Measurements from ENCODE around the gene C9orf50. TPM values are rescaled to one million over a fixed set of nuclear protein-coding genes. Genes with fewer than 3 reads are reported as not detected.

Gene C9orf50
- total and polyA plus RNA-seq, 7 donors: not detected

GRCh38 chr9:129604766-129605163, 16.1 kb downstream of the C9orf50 start:
- WGBS, 3 donors: 76 to 79% (median 77%) methylated on average over 8 of the region's 8 CpGs
- DNase-seq (no peak), ATAC-seq (no peak)
- Histone ChIP-seq H3K27ac (no peak overlapping the region), H3K27me3 (ENCODE audit: insufficient read depth in 3 of 3, low read length in 2 of 3) (no peaks in the 10 kb centered on the region), H3K4me3 (no peak overlapping the region), H3K9me3 (no peaks in the 10 kb centered on the region), H3K36me3 (ENCODE audit: insufficient read depth in 1 of 2, low read depth in 1 of 2) (no peaks in the 10 kb centered on the region), H3K4me1 (peaks cover 10% of the 10 kb centered on the region)
- intact Hi-C loops (cut with DNase I): loop anchor here in 1 of 2 donors (5.0 kb wide), 1 partner anchor 222 kb away; no protein-coding TSS in a partner anchor
- TF ChIP-seq CTCF (IDR thresholded peaks at IDR 0.05): no peak

GRCh38 chr9:129604056-129604765, 16.7 kb downstream of the C9orf50 start:
- H3K4me3 ChIP-seq: no peak overlapping the region
- peaks cover 10% of the 10 kb centered on the region for H3K4me1 ChIP-seq
- 80 to 85% (median 81%) methylated on average over 12 of the region's 12 CpGs for WGBS, 3 donors
- no peaks in the 10 kb centered on the region for H3K27me3 ChIP-seq (ENCODE audit: insufficient read depth in 3 of 3, low read length in 2 of 3)
- ATAC-seq (no peak), DNase-seq (no peak)
- no peak overlapping the region for H3K27ac ChIP-seq
- no peaks in the 10 kb centered on the region for H3K36me3 ChIP-seq (ENCODE audit: insufficient read depth in 1 of 2, low read depth in 1 of 2)
- intact Hi-C loops (cut with DNase I): no loop called here
- no peak for TF ChIP-seq CTCF (IDR thresholded peaks at IDR 0.05)
- no peaks in the 10 kb centered on the region for H3K9me3 ChIP-seq

- Histone ChIP-seq H3K27me3 (ENCODE audit: insufficient read depth in 3 of 3, low read length in 2 of 3) (peaks cover 0 to 3% (median 3%) of the 10 kb centered on the region in 3 donors), H3K4me3 (no peak overlapping the region), H3K36me3 (ENCODE audit: insufficient read depth in 1 of 2, low read depth in 1 of 2) (no peaks in the 10 kb centered on the region), H3K4me1 (peaks cover 13% of the 10 kb centered on the region), H3K27ac (no peak overlapping the region), H3K9me3 (no peaks in the 10 kb centered on the region)
- intact Hi-C loops (cut with DNase I): no loop called here
- ATAC-seq: no peak
- WGBS, 3 donors: 57 to 62% (median 59%) methylated on average over 9 to 10 of the region's 10 CpGs
- TF ChIP-seq CTCF (IDR thresholded peaks at IDR 0.05): no peak
- DNase-seq: no peak
These were observed 18.1 kb downstream of the C9orf50 start for GRCh38 chr9:129602598-129603415.

GRCh38 chr9:129601082-129601674, 19.7 kb downstream of the C9orf50 start:
- no peak overlapping the region for H3K27ac ChIP-seq
- 77 to 81% (median 80%) methylated on average over 9 of the region's 9 CpGs for WGBS, 3 donors
- no peak for DNase-seq
- TF ChIP-seq CTCF (IDR thresholded peaks at IDR 0.05): no peak
- no peak overlapping the region for H3K4me3 ChIP-seq
- ATAC-seq: no peak
- H3K4me1 ChIP-seq: peaks cover 20% of the 10 kb centered on the region
- no peaks in the 10 kb centered on the region for H3K9me3 ChIP-seq
- intact Hi-C loops (cut with DNase I): no loop called here
- peaks cover 0 to 3% (median 3%) of the 10 kb centered on the region in 3 donors for H3K27me3 ChIP-seq (ENCODE audit: insufficient read depth in 3 of 3, low read length in 2 of 3)
- no peaks in the 10 kb centered on the region for H3K36me3 ChIP-seq (ENCODE audit: insufficient read depth in 1 of 2, low read depth in 1 of 2)
